NCI-H2171 treated with DMSO at 0.1 percent for 48 hours (cell line): ENCODE data around the gene CEP85.

Experiments used
- DNase-seq: peaks from one replicate; lab custom pipeline; 2025; lab: John Stamatoyannopoulos, UW

Gene CEP85

DNA sequence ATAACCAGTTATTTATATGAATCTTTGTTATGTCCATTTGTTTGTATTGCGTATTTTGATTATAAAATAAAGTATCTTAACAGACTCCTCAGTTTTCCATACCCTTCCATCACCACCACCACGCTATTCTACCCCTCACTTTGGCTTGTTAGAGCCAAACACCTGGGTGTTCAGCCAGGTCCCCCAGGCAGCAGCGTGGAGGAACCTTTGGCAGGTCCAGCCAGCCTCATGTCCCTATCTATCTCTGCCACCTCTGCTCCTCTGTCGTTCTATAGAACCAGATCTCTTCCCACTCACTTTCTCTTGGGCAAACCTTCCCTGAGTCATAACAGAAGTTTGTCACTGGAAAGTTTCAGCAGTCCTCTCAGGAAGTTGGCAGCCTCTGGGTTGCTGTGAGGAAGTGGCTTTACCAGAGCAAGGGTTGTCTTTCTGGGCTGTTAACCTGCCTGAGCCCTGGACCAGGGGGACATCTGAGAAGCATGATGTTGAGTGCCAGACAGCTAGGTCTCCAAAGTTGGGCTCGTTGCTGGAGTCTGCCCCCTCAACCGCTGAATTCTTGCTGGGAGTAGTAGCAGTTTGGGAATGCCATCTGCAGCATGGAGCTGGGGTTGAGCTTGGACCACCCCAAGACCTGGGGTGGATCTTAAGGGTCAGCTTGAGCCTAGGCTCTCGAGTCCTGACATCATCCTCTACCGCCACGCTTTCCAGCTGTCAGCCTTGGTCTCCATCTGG, 44.9 kb downstream of the CEP85 start:
- DNase-seq, result no peak

DNA sequence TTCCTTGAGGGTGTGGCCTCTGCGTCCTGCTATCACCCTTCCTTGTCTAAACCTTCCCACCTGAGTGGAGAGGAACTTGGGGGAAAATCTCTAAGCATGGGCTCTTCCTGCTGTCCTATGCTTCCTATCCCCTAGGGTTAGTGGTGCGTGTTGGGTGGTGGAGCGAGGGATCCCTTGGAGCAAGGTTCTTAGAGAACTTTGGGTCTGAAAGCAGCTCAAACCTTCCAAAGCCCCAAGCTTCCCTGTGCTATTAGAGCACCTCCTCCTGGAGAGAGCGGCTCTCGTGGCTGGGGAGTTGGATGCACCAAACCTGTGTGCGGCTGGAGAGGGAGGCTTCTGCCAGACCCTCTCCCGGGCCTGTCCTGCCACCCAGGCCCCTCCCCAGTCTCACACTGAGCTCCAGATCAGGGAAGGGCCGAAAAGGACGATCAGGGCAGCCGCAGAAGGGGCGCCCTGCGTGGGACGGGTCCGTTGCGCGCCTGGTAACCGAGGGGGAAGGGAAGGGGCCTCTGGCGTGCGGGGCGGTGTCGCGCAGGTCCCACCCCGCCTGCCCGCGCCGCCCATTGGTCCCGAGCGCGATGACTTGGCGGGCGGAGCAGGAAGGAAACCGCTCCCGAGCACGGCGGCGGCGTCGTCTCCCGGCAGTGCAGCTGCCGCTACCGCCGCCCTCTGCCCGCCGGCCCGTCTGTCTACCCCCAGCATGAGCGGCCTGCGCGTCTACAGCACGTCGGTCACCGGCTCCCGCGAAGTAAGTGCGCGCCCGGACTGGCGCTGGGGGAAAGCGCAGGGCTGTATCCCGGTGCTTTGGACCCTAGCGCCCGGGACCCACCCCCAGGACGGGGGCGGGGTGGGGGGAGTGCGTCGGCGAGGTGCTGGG, 45.7 kb downstream of the CEP85 start, which contains the start of gene SH3BGRL3:
SH3BGRL3 (plus strand) TSS at position 631 of the 877 bp plus-strand sequence; CDS start at position 701, 70 bp downstream.
- DNase-seq, result peak; percentile 86

DNA sequence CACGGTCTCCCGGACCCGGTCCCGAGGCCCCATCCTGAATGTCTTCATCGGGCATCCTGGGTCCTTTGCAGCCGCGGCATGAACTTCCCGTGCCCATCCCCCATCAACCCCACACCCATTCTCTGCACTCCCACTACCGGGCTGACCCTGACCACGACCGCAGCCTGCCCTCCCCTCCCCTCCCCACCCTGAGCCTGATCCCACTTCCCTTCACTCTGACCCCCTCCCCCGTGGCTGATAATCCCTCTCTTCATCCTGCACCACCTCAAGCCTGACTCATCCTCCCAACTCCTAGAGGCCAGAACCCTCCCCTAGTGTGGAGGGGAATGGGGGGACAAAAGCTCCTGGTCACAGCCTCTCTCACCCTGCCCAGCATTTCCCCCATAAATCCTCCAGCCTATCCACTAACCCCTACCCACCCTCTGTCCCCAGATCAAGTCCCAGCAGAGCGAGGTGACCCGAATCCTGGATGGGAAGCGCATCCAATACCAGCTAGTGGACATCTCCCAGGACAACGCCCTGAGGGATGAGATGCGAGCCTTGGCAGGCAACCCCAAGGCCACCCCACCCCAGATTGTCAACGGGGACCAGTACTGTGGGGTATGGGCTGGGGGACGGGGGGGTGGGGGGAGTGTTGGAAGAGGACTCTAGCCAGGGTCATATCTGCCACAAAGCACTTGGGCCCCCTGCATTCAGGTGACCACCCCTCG, 46.5 kb downstream of the CEP85 start:
- no peak for DNase-seq

- DNase-seq, result no peak
Measured at GRCh38 chr1:26281091-26281958, 47.3 kb downstream of the CEP85 start.

DNA sequence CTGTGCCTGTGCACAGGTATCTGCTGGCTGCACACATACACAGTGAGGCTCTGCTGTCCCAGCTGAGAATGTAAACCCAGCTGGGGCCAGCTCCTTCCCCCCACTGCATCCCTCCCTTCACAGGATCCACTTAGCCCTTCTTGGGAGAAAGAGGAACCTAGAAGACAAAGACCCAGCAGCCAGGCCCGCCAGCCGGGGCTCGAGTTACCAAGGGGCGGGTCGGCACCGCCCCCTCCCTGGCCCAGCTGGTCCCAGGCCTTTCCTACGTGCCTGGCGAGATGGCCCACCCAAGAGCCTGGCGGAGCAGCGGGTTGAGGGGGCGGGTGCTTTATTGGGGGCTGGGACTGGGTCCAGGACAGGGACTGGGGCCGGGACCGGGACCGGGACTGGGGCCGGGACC, 48.0 kb downstream of the CEP85 start:
- no peak for DNase-seq

DNA sequence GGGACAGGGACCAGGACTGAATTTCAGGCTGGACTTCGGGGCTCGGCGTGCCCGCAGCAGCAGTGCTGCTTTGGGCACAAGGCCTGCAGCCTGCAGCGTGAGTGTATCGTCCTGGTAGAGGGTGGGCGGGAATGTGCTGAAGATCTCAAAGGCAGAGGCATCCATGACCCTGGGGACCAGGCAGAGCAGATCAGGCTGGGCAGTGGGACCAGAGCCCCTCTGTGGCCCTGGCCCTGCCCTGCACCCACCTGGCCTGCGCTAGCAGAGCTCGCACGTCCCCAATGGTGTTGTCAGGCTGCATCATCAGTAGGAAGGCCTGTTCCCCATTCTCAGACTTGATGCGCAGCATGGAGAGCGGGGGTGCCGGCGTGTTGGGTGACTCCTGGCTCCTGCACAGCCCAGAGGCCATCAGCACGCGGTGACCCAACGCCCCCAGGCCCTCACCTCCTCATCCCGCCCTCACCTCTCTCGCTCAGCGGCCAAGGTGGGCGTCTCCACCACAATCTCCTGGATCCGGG, 48.5 kb downstream of the CEP85 start:
- no peak for DNase-seq

DNA sequence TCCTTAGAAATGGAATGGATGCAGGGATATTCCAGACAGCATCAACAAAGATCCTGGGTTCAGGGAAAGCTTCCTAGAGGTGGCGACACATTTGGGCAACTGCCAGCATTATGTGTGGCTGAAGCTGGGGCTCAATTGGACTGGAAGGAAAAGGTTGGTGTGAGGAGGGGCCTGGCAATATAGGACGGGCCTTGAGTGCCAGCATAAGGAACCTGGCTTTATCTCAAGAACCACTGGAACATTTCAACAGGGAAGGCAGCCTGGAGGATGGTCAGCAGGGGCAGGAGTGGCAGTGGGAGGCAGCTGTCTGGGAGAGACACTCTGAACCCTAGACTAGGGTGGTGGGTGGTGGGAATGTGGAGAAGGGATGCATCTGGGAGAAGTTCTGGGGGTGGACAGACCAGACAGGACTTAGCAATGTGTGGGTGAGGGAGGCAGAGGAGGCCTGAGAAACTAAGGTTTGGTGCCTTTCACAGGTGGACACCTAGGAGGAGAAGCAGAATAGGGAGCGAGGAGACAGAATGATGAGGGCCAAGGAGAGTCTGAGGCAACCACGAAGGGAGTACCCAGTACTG, 49.4 kb downstream of the CEP85 start:
- no peak for DNase-seq

DNA sequence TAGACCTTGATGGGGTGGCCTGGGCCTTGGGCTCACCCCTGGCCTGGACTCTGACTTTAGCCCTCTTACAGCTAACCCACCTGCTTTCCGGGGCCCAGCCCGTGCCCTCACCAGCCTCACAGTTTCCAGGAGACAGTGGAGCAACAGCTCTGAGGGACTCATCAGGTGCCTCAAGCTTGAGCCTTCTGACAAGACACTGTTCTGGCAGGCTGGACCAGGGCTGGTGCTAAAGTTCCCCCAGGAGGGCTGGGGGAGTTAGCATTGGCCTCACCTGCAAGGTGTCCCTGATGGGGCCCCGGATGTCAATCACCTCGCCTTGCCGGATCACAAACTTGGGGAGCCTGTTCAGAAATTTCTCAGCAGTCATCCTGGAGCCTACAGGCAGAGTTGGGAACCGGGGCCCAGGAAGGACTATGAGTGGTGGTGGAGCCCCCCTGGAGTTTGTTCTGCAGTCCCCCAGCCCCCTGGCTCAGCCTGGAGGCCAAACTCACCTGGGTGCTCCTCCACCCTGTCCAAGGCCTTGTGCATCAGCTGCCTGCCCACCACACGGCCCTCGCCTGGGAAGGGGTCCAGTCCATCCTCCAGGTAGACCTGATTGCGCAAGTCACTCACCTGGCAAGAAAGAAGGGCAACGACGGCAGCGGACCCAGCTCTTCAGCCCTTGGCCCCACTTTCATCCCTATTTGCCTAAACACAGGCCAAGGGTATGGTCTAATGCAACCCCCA, 50.0 kb downstream of the CEP85 start:
- no peak for DNase-seq

DNA sequence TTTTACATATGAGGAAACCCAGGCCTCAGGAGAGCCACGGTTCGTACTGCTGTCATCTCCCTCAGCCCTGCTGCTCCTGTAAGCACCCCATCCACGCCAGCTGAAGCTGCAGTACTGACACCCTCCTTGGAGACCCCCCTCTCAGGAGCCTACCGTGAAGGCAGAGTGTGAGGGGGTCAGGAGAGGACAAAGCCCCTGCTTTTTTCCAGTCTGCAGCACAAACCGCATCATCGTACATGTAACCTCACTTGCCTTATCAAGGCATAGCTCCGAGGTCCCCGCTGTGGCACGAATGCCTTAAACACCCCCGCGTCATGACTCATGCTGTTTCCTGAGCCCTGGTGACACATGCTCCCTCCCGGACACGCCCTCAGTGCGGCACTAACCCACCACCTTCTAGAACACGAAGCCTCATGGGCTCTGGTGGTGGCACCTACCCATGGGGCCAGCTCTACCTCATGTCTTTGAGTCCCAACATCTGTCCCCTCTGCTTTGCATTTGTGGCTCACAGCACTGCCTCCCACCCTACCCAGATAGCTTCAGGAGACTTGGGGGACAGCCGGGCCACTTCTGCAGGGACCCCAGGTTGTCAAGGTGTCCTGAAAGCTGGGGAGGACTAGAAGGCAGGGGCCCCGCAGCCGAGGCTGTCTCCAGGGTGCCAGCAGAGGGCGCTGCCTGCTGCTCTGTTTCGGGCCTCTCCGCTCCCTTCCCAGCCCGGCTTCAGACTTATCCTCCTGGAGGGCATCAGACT, 50.8 kb downstream of the CEP85 start:
- DNase-seq, result no peak

GRCh38 chr1:26285366-26286063, 51.5 kb downstream of the CEP85 start:
- DNase-seq, result no peak

- DNase-seq, result no peak
Measured at GRCh38 chr1:26286064-26286416, 52.0 kb downstream of the CEP85 start.

DNA sequence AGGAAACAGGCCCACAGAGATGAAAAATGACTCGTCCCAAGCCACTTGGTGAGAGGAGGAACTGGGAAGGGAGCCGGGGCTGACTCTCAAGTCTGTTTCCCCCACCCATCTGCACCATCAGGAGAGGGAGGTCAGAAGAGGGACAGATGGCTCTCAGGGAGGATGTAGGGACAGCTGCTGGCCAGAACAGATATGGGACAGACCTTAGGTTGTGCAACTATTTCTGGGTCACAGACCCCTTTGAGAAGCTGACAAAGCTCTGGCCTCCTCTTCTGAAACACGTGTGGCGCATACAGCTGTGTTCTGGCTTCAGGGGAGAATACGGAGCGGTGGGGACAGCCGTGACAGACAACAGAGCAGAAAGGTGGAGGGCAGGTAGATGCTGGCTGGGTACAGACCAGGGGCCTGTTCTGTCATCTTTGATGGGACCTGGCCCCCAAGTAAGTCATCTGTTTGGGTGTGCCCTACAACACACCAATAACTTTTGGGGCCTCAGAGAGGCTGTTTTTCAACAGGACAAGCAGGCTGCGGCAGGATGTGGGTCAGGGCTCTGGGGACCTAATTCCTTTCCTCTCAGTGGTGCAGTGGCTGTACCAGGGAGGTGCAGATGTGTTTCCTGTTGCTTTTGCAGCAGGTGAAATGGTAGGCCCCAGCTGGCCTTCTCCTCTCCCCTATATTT, 53.2 kb downstream of the CEP85 start:
- peak; percentile 18 for DNase-seq

- DNase-seq, result no peak
Measured at GRCh38 chr1:26287811-26288210, 53.8 kb downstream of the CEP85 start.

- DNase-seq, result no peak
Measured at GRCh38 chr1:26288311-26288941, 54.4 kb downstream of the CEP85 start.

DNA sequence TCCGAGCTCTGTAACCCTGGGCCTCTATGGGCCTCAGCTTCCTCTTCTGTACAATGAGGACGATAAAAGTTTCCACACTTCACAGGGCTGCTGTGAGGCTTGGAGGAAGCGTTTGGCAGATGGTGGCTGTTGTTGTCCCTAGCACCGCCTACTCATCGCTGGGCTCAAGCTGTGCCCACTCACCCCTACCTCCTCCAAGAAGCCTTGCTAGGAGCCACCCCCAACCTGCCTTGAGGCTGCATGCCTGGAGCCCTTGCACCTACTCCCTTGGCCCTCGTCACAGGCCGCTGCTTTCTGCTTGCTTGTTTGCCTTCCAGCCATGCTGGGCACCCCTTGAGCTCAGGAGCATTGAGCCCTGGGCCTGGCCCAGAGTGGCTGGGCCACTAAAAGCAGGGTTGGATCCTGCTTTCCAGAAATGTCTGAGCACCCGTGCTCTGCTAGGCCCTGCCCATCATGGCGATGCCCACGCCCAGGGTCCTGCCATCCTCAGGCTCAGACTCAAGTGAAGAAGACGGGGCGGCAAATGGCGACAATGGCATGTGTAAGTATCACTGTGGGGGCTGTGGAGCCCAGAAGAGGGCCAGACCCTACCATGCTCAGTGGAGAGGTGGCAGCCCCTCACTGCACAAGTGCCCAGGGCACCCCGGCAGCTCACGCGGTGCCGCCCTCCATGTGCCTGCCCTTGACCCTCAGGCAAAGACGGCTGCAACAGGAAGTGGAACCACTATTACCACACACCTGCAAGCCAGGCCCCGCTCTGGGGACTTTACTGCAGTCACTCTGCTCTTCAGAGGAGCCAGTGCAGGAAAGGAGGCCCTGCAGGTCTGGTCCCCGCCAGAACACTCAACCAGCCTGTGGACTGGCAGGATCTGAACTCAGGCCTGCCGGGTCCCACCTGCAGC, 55.4 kb downstream of the CEP85 start:
- DNase-seq, result peak; percentile 47

DNA sequence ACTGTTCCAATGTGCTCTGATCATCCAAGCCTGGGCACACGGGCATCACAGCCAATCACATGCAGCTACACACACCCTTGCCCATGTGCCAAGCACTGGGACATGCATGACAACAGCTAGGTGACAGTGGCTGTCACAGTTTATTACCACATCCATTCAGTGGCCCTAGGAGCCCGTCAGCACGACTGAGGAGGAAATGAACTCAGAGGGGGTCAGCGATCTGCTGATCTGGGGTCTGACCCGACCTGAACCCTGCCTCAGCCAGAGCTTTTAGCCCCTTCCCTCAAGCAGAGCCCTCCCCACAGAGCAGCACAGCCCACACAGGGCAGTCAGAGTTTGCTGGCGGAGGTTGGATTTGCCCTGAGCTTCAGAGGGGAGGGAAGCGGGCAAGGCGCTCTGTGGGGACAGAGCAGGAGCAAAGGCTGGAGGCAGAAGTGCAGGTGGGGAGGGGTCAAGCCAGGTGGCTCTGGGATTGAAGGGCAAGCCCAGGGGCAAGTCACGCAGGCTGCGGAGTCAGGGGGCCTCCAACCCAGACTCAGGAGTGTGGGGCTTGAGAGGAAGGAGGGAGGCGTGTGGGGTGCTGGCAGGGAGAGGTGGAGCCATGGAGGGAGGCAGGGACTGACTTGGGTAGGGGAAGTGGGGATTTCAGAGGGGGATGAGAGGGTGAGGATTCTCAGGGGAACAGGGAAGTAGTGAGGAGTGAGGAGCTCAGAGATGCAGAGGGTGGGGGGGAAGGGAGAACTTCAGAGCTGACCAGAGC, 56.3 kb downstream of the CEP85 start:
- no peak for DNase-seq
